Measurements from ENCODE around the gene CES3.

CES3 gene

GRCh38 chr16:66917741-66918140, 43.3 kb upstream of the CES3 start:
- Histone ChIP-seq H3K4me1 (ENCODE audit: low read length) (no peaks in the 10 kb centered on the region), H4K20me1 (ENCODE audit: insufficient read depth, low read length) (no peaks in the 10 kb centered on the region), H3K4me3 (ENCODE audit: low read length) (no peak overlapping the region), H3K36me3 (replicated peaks; ENCODE audit: insufficient read depth, low read length) (no peaks in the 10 kb centered on the region), H3K4me2 (ENCODE audit: low read depth, low read length) (no peak overlapping the region), H3K9me2 (replicated peaks; ENCODE audit: insufficient read depth, low read length) (no peaks in the 10 kb centered on the region), H3K27me3 (replicated peaks; ENCODE audit: insufficient read depth, low read length) (peaks cover 73% of the 10 kb centered on the region), H3K9me3 (replicated peaks; ENCODE audit: insufficient read depth, low read length) (no peaks in the 10 kb centered on the region), H3F3A (ENCODE audit: insufficient read depth, low read length) (no peaks in the 10 kb centered on the region), H3K27ac (ENCODE audit: low read length) (no peak overlapping the region), H3K79me2 (ENCODE audit: low read length) (no peaks in the 10 kb centered on the region), H2AFZ (ENCODE audit: low read length) (no peak overlapping the region), H3K9ac (ENCODE audit: low read length) (no peak overlapping the region)
- no peak for DNase-seq
- TF ChIP-seq EZH2phosphoT487 (IDR thresholded peaks at IDR 0.05; ENCODE audit: low read length) (no peak), EZH2 (optimal IDR thresholded peaks at IDR 0.05; ENCODE audit: low read depth, low read length) (no peak), CTCF (IDR thresholded peaks at IDR 0.05; ENCODE audit: low read length) (no peak)

- Histone ChIP-seq H3K4me2 (ENCODE audit: low read depth, low read length) (no peak overlapping the region), H3K27ac (ENCODE audit: low read length) (no peak overlapping the region), H3K9ac (ENCODE audit: low read length) (no peak overlapping the region), H3K79me2 (ENCODE audit: low read length) (no peaks in the 10 kb centered on the region), H3K4me1 (ENCODE audit: low read length) (no peaks in the 10 kb centered on the region), H3F3A (ENCODE audit: insufficient read depth, low read length) (no peaks in the 10 kb centered on the region), H3K27me3 (replicated peaks; ENCODE audit: insufficient read depth, low read length) (peaks cover 78% of the 10 kb centered on the region), H3K36me3 (replicated peaks; ENCODE audit: insufficient read depth, low read length) (no peaks in the 10 kb centered on the region), H4K20me1 (ENCODE audit: insufficient read depth, low read length) (no peaks in the 10 kb centered on the region), H3K4me3 (ENCODE audit: low read length) (no peak overlapping the region), H3K9me2 (replicated peaks; ENCODE audit: insufficient read depth, low read length) (no peaks in the 10 kb centered on the region), H3K9me3 (replicated peaks; ENCODE audit: insufficient read depth, low read length) (no peaks in the 10 kb centered on the region), H2AFZ (ENCODE audit: low read length) (no peak overlapping the region)
- no peak for DNase-seq
- TF ChIP-seq EZH2phosphoT487 (IDR thresholded peaks at IDR 0.05; ENCODE audit: low read length): no peak
- TF ChIP-seq CTCF (IDR thresholded peaks at IDR 0.05; ENCODE audit: low read length): no peak
- no peak for TF ChIP-seq EZH2 (optimal IDR thresholded peaks at IDR 0.05; ENCODE audit: low read depth, low read length)
These were observed 42.7 kb upstream of the CES3 start for GRCh38 chr16:66918355-66918754.

- H3K27me3 ChIP-seq (replicated peaks; ENCODE audit: insufficient read depth, low read length): peaks cover 85% of the 10 kb centered on the region
- no peaks in the 10 kb centered on the region for H4K20me1 ChIP-seq (ENCODE audit: insufficient read depth, low read length)
- no peak for DNase-seq
- TF ChIP-seq CTCF (IDR thresholded peaks at IDR 0.05; ENCODE audit: low read length) (no peak), EZH2phosphoT487 (IDR thresholded peaks at IDR 0.05; ENCODE audit: low read length) (no peak), EZH2 (optimal IDR thresholded peaks at IDR 0.05; ENCODE audit: low read depth, low read length) (no peak)
- H3K9me3 ChIP-seq (replicated peaks; ENCODE audit: insufficient read depth, low read length): no peaks in the 10 kb centered on the region
- no peaks in the 10 kb centered on the region for H3K9me2 ChIP-seq (replicated peaks; ENCODE audit: insufficient read depth, low read length)
- H3K27ac ChIP-seq (ENCODE audit: low read length): no peak within 1 kb of the TSS
- H3F3A ChIP-seq (ENCODE audit: insufficient read depth, low read length): no peaks in the 10 kb centered on the region
- H3K4me3 ChIP-seq (ENCODE audit: low read length): no peak within 1 kb of the TSS
- no peak within 1 kb of the TSS for H3K4me2 ChIP-seq (ENCODE audit: low read depth, low read length)
- H3K4me1 ChIP-seq (ENCODE audit: low read length): no peaks in the 10 kb centered on the region
- H3K36me3 ChIP-seq (replicated peaks; ENCODE audit: insufficient read depth, low read length): no peaks in the 10 kb centered on the region
- no peak within 1 kb of the TSS for H3K9ac ChIP-seq (ENCODE audit: low read length)
- no peak within 1 kb of the TSS for H2AFZ ChIP-seq (ENCODE audit: low read length)
- no peaks in the 10 kb centered on the region for H3K79me2 ChIP-seq (ENCODE audit: low read length)
These were observed 42.1 kb upstream of the CES3 start, which contains the start of gene CDH16 for GRCh38 chr16:66918803-66919568. Gene CDH16 (minus strand): TSS chr16:66918885. CDS start chr16:66918065, 820 bp downstream.

Measured in MM.1S (cell line).